ENCODE results near the gene TSC22D2.

TSC22D2 gene

DNA sequence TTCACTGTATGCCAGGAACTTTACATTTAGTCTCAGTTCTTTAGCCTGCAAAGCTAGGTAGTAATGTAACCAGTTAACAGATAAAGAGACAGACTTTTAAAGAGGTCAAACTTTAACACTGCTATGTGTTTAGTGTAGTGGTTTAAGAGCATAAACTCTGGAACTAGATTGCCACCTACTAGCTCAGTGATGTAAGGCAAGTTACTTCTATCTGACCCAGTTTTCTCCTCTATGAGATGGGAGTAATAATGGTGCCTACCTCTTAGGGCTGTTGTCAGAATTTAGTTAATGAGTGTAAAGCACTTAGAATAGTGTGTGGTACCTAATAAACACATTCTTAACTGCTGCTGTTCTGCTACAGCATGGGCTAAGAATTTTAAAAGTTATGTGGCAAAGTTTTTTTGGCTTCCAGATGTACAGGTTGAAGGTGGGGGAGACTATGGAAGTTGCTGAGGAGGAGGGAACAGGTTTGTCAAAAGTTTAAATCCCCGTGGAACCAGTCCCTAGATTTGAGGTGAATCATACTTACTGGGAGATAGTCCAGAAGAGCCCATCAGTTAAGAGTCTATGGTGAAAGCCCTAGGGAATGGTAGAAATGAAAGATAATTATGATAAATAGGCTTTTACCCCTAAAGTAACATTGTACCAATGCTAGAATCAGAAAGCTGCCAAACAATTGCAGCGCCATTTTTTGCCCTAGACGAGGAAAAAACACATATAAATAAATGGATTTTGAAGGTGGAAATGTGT is 13.9 kb downstream of the TSC22D2 start:
- TF ChIP-seq, protein P1, sequence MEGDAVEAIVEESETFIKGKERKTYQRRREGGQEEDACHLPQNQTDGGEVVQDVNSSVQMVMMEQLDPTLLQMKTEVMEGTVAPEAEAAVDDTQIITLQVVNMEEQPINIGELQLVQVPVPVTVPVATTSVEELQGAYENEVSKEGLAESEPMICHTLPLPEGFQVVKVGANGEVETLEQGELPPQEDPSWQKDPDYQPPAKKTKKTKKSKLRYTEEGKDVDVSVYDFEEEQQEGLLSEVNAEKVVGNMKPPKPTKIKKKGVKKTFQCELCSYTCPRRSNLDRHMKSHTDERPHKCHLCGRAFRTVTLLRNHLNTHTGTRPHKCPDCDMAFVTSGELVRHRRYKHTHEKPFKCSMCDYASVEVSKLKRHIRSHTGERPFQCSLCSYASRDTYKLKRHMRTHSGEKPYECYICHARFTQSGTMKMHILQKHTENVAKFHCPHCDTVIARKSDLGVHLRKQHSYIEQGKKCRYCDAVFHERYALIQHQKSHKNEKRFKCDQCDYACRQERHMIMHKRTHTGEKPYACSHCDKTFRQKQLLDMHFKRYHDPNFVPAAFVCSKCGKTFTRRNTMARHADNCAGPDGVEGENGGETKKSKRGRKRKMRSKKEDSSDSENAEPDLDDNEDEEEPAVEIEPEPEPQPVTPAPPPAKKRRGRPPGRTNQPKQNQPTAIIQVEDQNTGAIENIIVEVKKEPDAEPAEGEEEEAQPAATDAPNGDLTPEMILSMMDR (IDR thresholded peaks at IDR 0.05), result no peak
- TF ChIP-seq ZFX (IDR thresholded peaks at IDR 0.05; ENCODE audit: borderline replicate concordance), result no peak
- H3K27ac ChIP-seq, result no peak overlapping the region

- TF ChIP-seq ZFX (IDR thresholded peaks at IDR 0.05; ENCODE audit: borderline replicate concordance), result no peak
- TF ChIP-seq, protein P1 (IDR thresholded peaks at IDR 0.05), result no peak
- H3K27ac ChIP-seq, result no peak overlapping the region
These were observed 14.8 kb downstream of the TSC22D2 start for GRCh38 chr3:150422907-150423306.

- H3K27ac ChIP-seq, result no peak overlapping the region
- TF ChIP-seq, protein P1 (IDR thresholded peaks at IDR 0.05), result no peak
These were observed 15.7 kb downstream of the TSC22D2 start for GRCh38 chr3:150423761-150424160.

GRCh38 chr3:150426292-150426691 is 18.2 kb downstream of the TSC22D2 start:
- H3K27ac ChIP-seq, result no peak overlapping the region
- TF ChIP-seq, protein P1 (IDR thresholded peaks at IDR 0.05), result no peak
- TF ChIP-seq ZFX (IDR thresholded peaks at IDR 0.05; ENCODE audit: borderline replicate concordance), result no peak

DNA sequence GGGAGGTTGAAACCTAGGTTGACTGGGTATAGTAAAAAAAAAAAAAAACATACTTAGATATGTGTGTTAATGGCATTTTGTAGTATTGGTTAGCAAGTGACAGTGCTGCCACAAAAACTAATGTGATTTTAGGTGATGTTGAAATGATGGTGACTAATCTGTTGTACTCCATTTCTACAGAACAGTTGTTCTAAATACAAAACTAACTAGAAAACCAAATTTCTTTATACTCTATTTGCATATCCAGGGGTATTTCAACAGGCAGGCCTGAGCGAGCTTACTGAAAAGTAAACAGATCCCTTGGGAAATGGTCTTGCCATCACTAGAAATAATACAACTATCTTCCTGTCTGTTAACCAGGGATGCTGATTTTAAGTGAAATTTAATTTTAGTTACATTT is 20.5 kb downstream of the TSC22D2 start:
- no peak for TF ChIP-seq ZFX (IDR thresholded peaks at IDR 0.05; ENCODE audit: borderline replicate concordance)
- TF ChIP-seq, protein P1 (IDR thresholded peaks at IDR 0.05), result no peak
- no peak overlapping the region for H3K27ac ChIP-seq

GRCh38 chr3:150429767-150430671 is 21.9 kb downstream of the TSC22D2 start:
- TF ChIP-seq ZFX (IDR thresholded peaks at IDR 0.05; ENCODE audit: borderline replicate concordance), result no peak
- TF ChIP-seq, protein P1 (IDR thresholded peaks at IDR 0.05), result no peak
- H3K27ac ChIP-seq, result no peak overlapping the region

DNA sequence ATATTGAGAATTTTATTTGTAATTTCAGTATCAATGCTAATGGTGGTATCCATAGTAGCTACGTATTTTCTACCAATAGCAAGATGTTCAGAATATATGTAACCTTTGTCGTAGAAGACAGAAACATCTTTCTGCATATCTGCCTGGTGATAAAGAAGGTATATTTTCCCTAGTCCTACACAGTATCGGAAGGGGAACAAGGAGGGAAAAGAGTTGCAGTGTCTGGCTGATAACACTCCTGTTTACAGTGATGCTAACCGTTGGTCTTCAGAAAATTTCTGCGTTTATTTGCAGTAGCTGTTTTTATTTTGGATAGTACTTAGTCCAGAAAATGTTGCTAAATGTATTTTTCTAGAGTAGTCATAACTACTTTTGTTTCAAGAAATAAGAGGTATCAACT is 25.2 kb downstream of the TSC22D2 start:
- no peak for TF ChIP-seq ZFX (IDR thresholded peaks at IDR 0.05; ENCODE audit: borderline replicate concordance)
- TF ChIP-seq, protein P1 (IDR thresholded peaks at IDR 0.05), result no peak
- no peak overlapping the region for H3K27ac ChIP-seq
